Upper lobe of right lung (tissue), 1 donor: ENCODE results near the gene PARP1. TPM values are rescaled to one million over a fixed set of nuclear protein-coding genes. Genes with fewer than 3 reads are reported as not detected.

Experiments
- ATAC-seq: fragments of 200-7000 bp; cut with Tn5 transposase; one replicate; pipeline ENCODE4 v1.9.1; 2020; ENCODE audit warnings: mild to moderate bottlenecking, moderate library complexity
- DNase-seq: peaks from one replicate; pipeline ENCODE4 v3.0.0-alpha.2; 2020
- H3K27ac ChIP-seq: fragments of 200-600 bp; one replicate; pipeline ENCODE4 v1.8.0; 2022
- H3K27me3 ChIP-seq: fragments of 200-600 bp; one replicate; pipeline ENCODE4 v1.8.0; 2022; ENCODE audit warnings: mild to moderate bottlenecking
- H3K36me3 ChIP-seq: fragments of 200-600 bp; one replicate; pipeline ENCODE4 v1.8.0; 2022
- H3K4me1 ChIP-seq: fragments of 200-600 bp; one replicate; pipeline ENCODE4 v1.8.0; 2022
- H3K4me3 ChIP-seq: fragments of 200-600 bp; one replicate; pipeline ENCODE4 v1.8.0; 2022; ENCODE audit warnings: mild to moderate bottlenecking
- H3K9me3 ChIP-seq: fragments of 200-600 bp; one replicate; pipeline ENCODE4 v1.8.0; 2022
- intact Hi-C: fragments of 100-400 bp; cut with DNase I; formaldehyde crosslinking; loops from one replicate; pipeline ENCODE4 v1.11.0; 2022
- total RNA-seq: library from RNA; stranded (reverse); fragmentation: NEBNext Ultra II Directional; extraction: Animal tissue kit (Norgen Biotek cat#: 25700); gene quantifications from one replicate; pipeline ENCODE4 v1.2.1, GENCODE V29; 2021
- TF ChIP-seq, protein P1 (sequence below): fragments of 200-600 bp; IDR thresholded peaks from one replicate; pipeline ENCODE4 v1.8.0; 2022; ENCODE audit warnings: antibody characterized with exemption
- donor health status: DM: no; HTN: yes; CAD: no; lungs with severe emphysema.

PARP1 gene
- total RNA-seq, 1 donor from 2014 or later: 64.6 TPM

DNA sequence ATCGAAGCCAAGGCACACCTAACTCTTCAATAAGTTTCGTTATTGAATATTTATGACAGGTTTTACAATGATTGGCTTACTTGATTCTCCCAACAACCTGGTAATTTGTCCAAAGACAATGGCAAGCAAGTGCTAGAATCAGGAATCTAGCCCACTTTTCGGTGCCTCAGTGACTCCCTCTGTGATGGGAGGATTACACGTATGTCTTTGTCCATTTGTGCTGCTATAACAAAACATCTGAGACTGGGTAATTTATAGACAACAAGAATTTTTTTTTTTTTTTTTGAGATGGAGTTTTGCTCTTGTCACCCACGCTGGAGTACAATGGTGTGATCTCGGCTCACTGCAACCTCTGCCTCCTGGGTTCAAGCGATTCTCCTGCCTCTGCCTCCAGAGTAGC lies 96.5 kb downstream of the PARP1 start:
- intact Hi-C loops: no loop called here
- no peaks in the 10 kb centered on the region for H3K9me3 ChIP-seq
- ATAC-seq: no peak
- H3K27me3 ChIP-seq: no peaks in the 10 kb centered on the region
- TF ChIP-seq, protein P1, sequence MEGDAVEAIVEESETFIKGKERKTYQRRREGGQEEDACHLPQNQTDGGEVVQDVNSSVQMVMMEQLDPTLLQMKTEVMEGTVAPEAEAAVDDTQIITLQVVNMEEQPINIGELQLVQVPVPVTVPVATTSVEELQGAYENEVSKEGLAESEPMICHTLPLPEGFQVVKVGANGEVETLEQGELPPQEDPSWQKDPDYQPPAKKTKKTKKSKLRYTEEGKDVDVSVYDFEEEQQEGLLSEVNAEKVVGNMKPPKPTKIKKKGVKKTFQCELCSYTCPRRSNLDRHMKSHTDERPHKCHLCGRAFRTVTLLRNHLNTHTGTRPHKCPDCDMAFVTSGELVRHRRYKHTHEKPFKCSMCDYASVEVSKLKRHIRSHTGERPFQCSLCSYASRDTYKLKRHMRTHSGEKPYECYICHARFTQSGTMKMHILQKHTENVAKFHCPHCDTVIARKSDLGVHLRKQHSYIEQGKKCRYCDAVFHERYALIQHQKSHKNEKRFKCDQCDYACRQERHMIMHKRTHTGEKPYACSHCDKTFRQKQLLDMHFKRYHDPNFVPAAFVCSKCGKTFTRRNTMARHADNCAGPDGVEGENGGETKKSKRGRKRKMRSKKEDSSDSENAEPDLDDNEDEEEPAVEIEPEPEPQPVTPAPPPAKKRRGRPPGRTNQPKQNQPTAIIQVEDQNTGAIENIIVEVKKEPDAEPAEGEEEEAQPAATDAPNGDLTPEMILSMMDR: no peak
- H3K4me1 ChIP-seq: peaks cover 6% of the 10 kb centered on the region
- no peak overlapping the region for H3K27ac ChIP-seq
- no peak for DNase-seq
- H3K4me3 ChIP-seq: no peak overlapping the region
- no peaks in the 10 kb centered on the region for H3K36me3 ChIP-seq

Other genes starting within 250 kb of the PARP1 start
- 42.2 TPM for gene ACBD3, start 221.4 kb downstream of the PARP1 start, total RNA-seq
- not detected for gene MIXL1, start 184.4 kb downstream of the PARP1 start, total RNA-seq
- 4.6 TPM for gene LIN9, start 98.9 kb downstream of the PARP1 start, total RNA-seq
- 0.49 TPM for gene STUM, start 140.7 kb upstream of the PARP1 start, total RNA-seq